ENCODE measurements around the gene HIPK2.

The HIPK2 gene

GRCh38 chr7:139586286-139586685 is 191.5 kb downstream of the HIPK2 start:
- Mint-ChIP-seq H3K9me3 (no peaks in the 10 kb centered on the region), H3K27me3 (no peaks in the 10 kb centered on the region), H3K36me3 (peaks cover 28% of the 10 kb centered on the region), H3K27ac (no peak overlapping the region), H3K4me1 (no peaks in the 10 kb centered on the region), H3K4me3 (no peak overlapping the region)
- DNase-seq (ENCODE audit: low spot score in 2 of 2) (no peak), ATAC-seq (ENCODE audit: low read depth) (no peak)

GRCh38 chr7:139585042-139585441 is 192.8 kb downstream of the HIPK2 start:
- no peak overlapping the region for H3K4me3 Mint-ChIP-seq
- H3K36me3 Mint-ChIP-seq = peaks cover 29% of the 10 kb centered on the region
- no peaks in the 10 kb centered on the region for H3K27me3 Mint-ChIP-seq
- no peaks in the 10 kb centered on the region for H3K4me1 Mint-ChIP-seq
- ATAC-seq (ENCODE audit: low read depth) (no peak), DNase-seq (ENCODE audit: low spot score in 2 of 2) (no peak)
- H3K27ac Mint-ChIP-seq = no peak overlapping the region
- no peaks in the 10 kb centered on the region for H3K9me3 Mint-ChIP-seq

- H3K4me3 Mint-ChIP-seq = no peak overlapping the region
- H3K27me3 Mint-ChIP-seq = no peaks in the 10 kb centered on the region
- H3K36me3 Mint-ChIP-seq = peaks cover 31% of the 10 kb centered on the region
- ATAC-seq (ENCODE audit: low read depth) = no peak
- no peaks in the 10 kb centered on the region for H3K9me3 Mint-ChIP-seq
- DNase-seq (ENCODE audit: low spot score in 2 of 2) = no peak
- no peaks in the 10 kb centered on the region for H3K4me1 Mint-ChIP-seq
- no peak overlapping the region for H3K27ac Mint-ChIP-seq
Measured at GRCh38 chr7:139583826-139584553, 193.8 kb downstream of the HIPK2 start.

GRCh38 chr7:139582671-139583155 is 195.1 kb downstream of the HIPK2 start:
- Mint-ChIP-seq H3K27me3 (no peaks in the 10 kb centered on the region), H3K27ac (no peak overlapping the region), H3K4me1 (no peaks in the 10 kb centered on the region), H3K9me3 (no peaks in the 10 kb centered on the region), H3K36me3 (peaks cover 29% of the 10 kb centered on the region), H3K4me3 (no peak overlapping the region)
- no peak for ATAC-seq (ENCODE audit: low read depth)
- no peak for DNase-seq (ENCODE audit: low spot score in 2 of 2)

GRCh38 chr7:139582130-139582650 is 195.6 kb downstream of the HIPK2 start:
- Mint-ChIP-seq H3K4me3 (no peak overlapping the region), H3K27me3 (no peaks in the 10 kb centered on the region), H3K36me3 (peaks cover 30% of the 10 kb centered on the region)

GRCh38 chr7:139580435-139580834 is 197.4 kb downstream of the HIPK2 start:
- DNase-seq (ENCODE audit: low spot score in 2 of 2) (no peak), ATAC-seq (ENCODE audit: low read depth) (no peak)
- H3K27ac Mint-ChIP-seq = no peak overlapping the region
- H3K9me3 Mint-ChIP-seq = no peaks in the 10 kb centered on the region
- H3K4me1 Mint-ChIP-seq = no peaks in the 10 kb centered on the region
- H3K36me3 Mint-ChIP-seq = peaks cover 31% of the 10 kb centered on the region
- no peaks in the 10 kb centered on the region for H3K27me3 Mint-ChIP-seq
- no peak overlapping the region for H3K4me3 Mint-ChIP-seq

More at GRCh38 chr7:139582130-139582650, 195.6 kb downstream of the HIPK2 start:
- Mint-ChIP-seq H3K27ac (no peak overlapping the region), H3K9me3 (no peaks in the 10 kb centered on the region), H3K4me1 (no peaks in the 10 kb centered on the region)
- no peak for ATAC-seq (ENCODE audit: low read depth)
- DNase-seq (ENCODE audit: low spot score in 2 of 2) = no peak

- DNase-seq (ENCODE audit: low spot score in 2 of 2) = no peak
- Mint-ChIP-seq H3K4me3 (no peak overlapping the region), H3K36me3 (peaks cover 31% of the 10 kb centered on the region), H3K27me3 (no peaks in the 10 kb centered on the region), H3K4me1 (no peaks in the 10 kb centered on the region), H3K9me3 (no peaks in the 10 kb centered on the region), H3K27ac (no peak overlapping the region)
- no peak for ATAC-seq (ENCODE audit: low read depth)
Measured at GRCh38 chr7:139576179-139576973, 201.4 kb downstream of the HIPK2 start.

- ATAC-seq (ENCODE audit: low read depth) (no peak), DNase-seq (ENCODE audit: low spot score in 2 of 2) (no peak)
- no peaks in the 10 kb centered on the region for H3K27me3 Mint-ChIP-seq
- H3K4me1 Mint-ChIP-seq = no peaks in the 10 kb centered on the region
- H3K4me3 Mint-ChIP-seq = no peak overlapping the region
- H3K36me3 Mint-ChIP-seq = peaks cover 33% of the 10 kb centered on the region
- no peak overlapping the region for H3K27ac Mint-ChIP-seq
- no peaks in the 10 kb centered on the region for H3K9me3 Mint-ChIP-seq
Measured at GRCh38 chr7:139575338-139575680, 202.5 kb downstream of the HIPK2 start.

- H3K9me3 Mint-ChIP-seq = no peaks in the 10 kb centered on the region
- ATAC-seq (ENCODE audit: low read depth) (no peak), DNase-seq (ENCODE audit: low spot score in 2 of 2) (no peak)
- peaks cover 30% of the 10 kb centered on the region for H3K36me3 Mint-ChIP-seq
- H3K27me3 Mint-ChIP-seq = no peaks in the 10 kb centered on the region
- no peaks in the 10 kb centered on the region for H3K4me1 Mint-ChIP-seq
- no peak overlapping the region for H3K27ac Mint-ChIP-seq
- H3K4me3 Mint-ChIP-seq = no peak overlapping the region
Measured at GRCh38 chr7:139574618-139575337, 203.0 kb downstream of the HIPK2 start.

- H3K36me3 Mint-ChIP-seq = peaks cover 26% of the 10 kb centered on the region
- no peak for ATAC-seq (ENCODE audit: low read depth)
Measured at GRCh38 chr7:139573871-139574270, 203.9 kb downstream of the HIPK2 start.

GRCh38 chr7:139572704-139573385 is 205.0 kb downstream of the HIPK2 start:
- no peaks in the 10 kb centered on the region for H3K4me1 Mint-ChIP-seq
- no peak for DNase-seq (ENCODE audit: low spot score in 2 of 2)
- no peaks in the 10 kb centered on the region for H3K27me3 Mint-ChIP-seq
- H3K36me3 Mint-ChIP-seq = peaks cover 31% of the 10 kb centered on the region
- no peak overlapping the region for H3K27ac Mint-ChIP-seq
- no peak for ATAC-seq (ENCODE audit: low read depth)
- H3K4me3 Mint-ChIP-seq = no peak overlapping the region
- H3K9me3 Mint-ChIP-seq = no peaks in the 10 kb centered on the region

More at GRCh38 chr7:139573871-139574270, 203.9 kb downstream of the HIPK2 start:
- no peaks in the 10 kb centered on the region for H3K4me1 Mint-ChIP-seq
- no peak overlapping the region for H3K4me3 Mint-ChIP-seq
- no peak overlapping the region for H3K27ac Mint-ChIP-seq
- no peak for DNase-seq (ENCODE audit: low spot score in 2 of 2)
- no peaks in the 10 kb centered on the region for H3K27me3 Mint-ChIP-seq
- H3K9me3 Mint-ChIP-seq = no peaks in the 10 kb centered on the region

GRCh38 chr7:139572071-139572470 is 205.7 kb downstream of the HIPK2 start:
- Mint-ChIP-seq H3K36me3 (peaks cover 29% of the 10 kb centered on the region), H3K9me3 (no peaks in the 10 kb centered on the region), H3K4me1 (no peaks in the 10 kb centered on the region), H3K27me3 (no peaks in the 10 kb centered on the region), H3K27ac (no peak overlapping the region), H3K4me3 (no peak overlapping the region)
- ATAC-seq (ENCODE audit: low read depth) = no peak
- no peak for DNase-seq (ENCODE audit: low spot score in 2 of 2)

GRCh38 chr7:139571651-139572050 is 206.1 kb downstream of the HIPK2 start:
- ATAC-seq (ENCODE audit: low read depth) = no peak
- Mint-ChIP-seq H3K27ac (no peak overlapping the region), H3K9me3 (no peaks in the 10 kb centered on the region), H3K36me3 (peaks cover 29% of the 10 kb centered on the region), H3K4me3 (no peak overlapping the region), H3K27me3 (no peaks in the 10 kb centered on the region), H3K4me1 (no peaks in the 10 kb centered on the region)
- DNase-seq (ENCODE audit: low spot score in 2 of 2) = no peak
